H9 (cell line): ENCODE results near the gene ADAMTS13. TPM values are rescaled to one million over a fixed set of nuclear protein-coding genes. Genes with fewer than 3 reads are reported as not detected.

Source experiments
- DNase-seq: peaks from one replicate; pipeline ENCODE4 v3.0.0-alpha.2; 2017
- H2AFZ ChIP-seq: one replicate; pipeline ENCODE4 v1.6.1; 2013; ENCODE audit warnings: mild to moderate bottlenecking, low read length, control low read depth, moderate library complexity
- H2AK5ac ChIP-seq: 2 replicates; pipeline ENCODE4 v1.6.1; 2013; ENCODE audit warnings: low read length, control low read depth, mixed read lengths; ENCODE audit not compliant: insufficient read length
- H2BK120ac ChIP-seq: one replicate; pipeline ENCODE4 v1.6.1; 2013; ENCODE audit warnings: low read depth, mild to moderate bottlenecking, low read length, control low read depth, inconsistent platforms; ENCODE audit not compliant: poor library complexity, severe bottlenecking
- H2BK12ac ChIP-seq: 2 replicates; pipeline ENCODE4 v1.6.1; 2013; ENCODE audit warnings: low read length, control low read depth, mixed read lengths, low read depth; ENCODE audit not compliant: insufficient read length
- H2BK15ac ChIP-seq: 2 replicates; pipeline ENCODE4 v1.6.1; 2013; ENCODE audit warnings: low read depth, low read length, control low read depth
- H2BK20ac ChIP-seq: one replicate; pipeline ENCODE4 v1.6.1; 2013; ENCODE audit warnings: low read depth, mild to moderate bottlenecking, low read length, control low read depth, inconsistent platforms; ENCODE audit not compliant: poor library complexity, severe bottlenecking
- H2BK5ac ChIP-seq: 2 replicates; pipeline ENCODE4 v1.6.1; 2013; ENCODE audit warnings: low read length, control low read depth, mixed read lengths; ENCODE audit not compliant: insufficient read length
- H3K14ac ChIP-seq: 2 replicates; pipeline ENCODE4 v1.6.1; 2013; ENCODE audit warnings: low read length, control low read depth; ENCODE audit not compliant: insufficient read depth
- H3K18ac ChIP-seq: 2 replicates; pipeline ENCODE4 v1.6.1; 2013; ENCODE audit warnings: low read depth, mild to moderate bottlenecking, mixed read lengths, low read length, control low read depth; ENCODE audit not compliant: insufficient read length
- H3K23ac ChIP-seq: 2 replicates; pipeline ENCODE4 v1.6.1; 2013; ENCODE audit warnings: low read length, control low read depth, mixed read lengths, low read depth; ENCODE audit not compliant: insufficient read length
- H3K23me2 ChIP-seq: 2 replicates; pipeline ENCODE4 v1.6.1; 2013; ENCODE audit warnings: low read depth, mild to moderate bottlenecking, mixed read lengths, low read length, control low read depth; ENCODE audit not compliant: insufficient read length, poor library complexity, severe bottlenecking
- H3K27ac ChIP-seq: 2 replicates; pipeline ENCODE4 v1.5.1; 2013; ENCODE audit warnings: low read length, control low read depth, mixed read lengths, low read depth; ENCODE audit not compliant: insufficient read length
- H3K27me3 ChIP-seq: 2 replicates; pipeline ENCODE4 v1.6.1; 2013; ENCODE audit warnings: low read length, control low read depth, inconsistent platforms; ENCODE audit not compliant: insufficient read depth
- H3K4ac ChIP-seq: 2 replicates; pipeline ENCODE4 v1.6.1; 2013; ENCODE audit warnings: low read depth, mild to moderate bottlenecking, control low read depth, inconsistent platforms, low read length, moderate library complexity
- H3K4me1 ChIP-seq: 2 replicates; pipeline ENCODE4 v1.6.1; 2013; ENCODE audit warnings: low read length, control low read depth, inconsistent platforms; ENCODE audit not compliant: insufficient read depth
- H3K4me2 ChIP-seq: 2 replicates; pipeline ENCODE4 v1.6.1; 2013; ENCODE audit warnings: low read length, control low read depth, mixed read lengths; ENCODE audit not compliant: insufficient read length, insufficient read depth
- H3K56ac ChIP-seq: 2 replicates; pipeline ENCODE4 v1.6.1; 2013; ENCODE audit warnings: low read depth, mild to moderate bottlenecking, mixed read lengths, low read length, control low read depth; ENCODE audit not compliant: insufficient read length
- H3K79me1 ChIP-seq: 2 replicates; pipeline ENCODE4 v1.6.1; 2013; ENCODE audit warnings: low read depth, mild to moderate bottlenecking, moderate library complexity, low read length, control low read depth, inconsistent platforms; ENCODE audit not compliant: insufficient read depth, poor library complexity, severe bottlenecking
- H3K79me2 ChIP-seq: 2 replicates; pipeline ENCODE4 v1.6.1; 2013; ENCODE audit warnings: low read length, control low read depth, inconsistent platforms; ENCODE audit not compliant: insufficient read depth
- H3K9ac ChIP-seq: 2 replicates; pipeline ENCODE4 v1.6.1; 2013; ENCODE audit warnings: low read length, control low read depth, mixed read lengths; ENCODE audit not compliant: insufficient read length; ENCODE audit errors: extremely low read depth
- H3K9me3 ChIP-seq: one replicate; pipeline ENCODE4 v1.6.1; 2013; ENCODE audit warnings: low read depth, low read length, inconsistent platforms; ENCODE audit not compliant: control insufficient read depth
- H3T11ph ChIP-seq: one replicate; pipeline ENCODE4 v1.6.1; 2013; ENCODE audit warnings: mild to moderate bottlenecking, low read length, control low read depth, inconsistent platforms
- H4K20me1 ChIP-seq: one replicate; pipeline ENCODE4 v1.6.1; 2013; ENCODE audit not compliant: control insufficient read depth, insufficient read length, insufficient read depth
- H4K5ac ChIP-seq: 2 replicates; pipeline ENCODE4 v1.6.1; 2013; ENCODE audit warnings: low read depth, mild to moderate bottlenecking, mixed read lengths, low read length, control low read depth; ENCODE audit not compliant: insufficient read length
- H4K8ac ChIP-seq: replicated peaks from 2 replicates; pipeline ENCODE4 v1.6.1; 2013; ENCODE audit warnings: low read length, control low read depth, mixed read lengths, low read depth; ENCODE audit not compliant: insufficient read length
- H4K91ac ChIP-seq: 2 replicates; pipeline ENCODE4 v1.6.1; 2013; ENCODE audit warnings: low read depth, mild to moderate bottlenecking, moderate library complexity, mixed read lengths, low read length, control low read depth; ENCODE audit not compliant: insufficient read length
- H3K27ac Mint-ChIP-seq, 3 experiments: 2 replicates in 2 of 3; 3 replicates in 1 of 3; pipeline ENCODE4 v1.8.0; 2020 to 2021; ENCODE audit warnings: mixed read lengths in 3 of 3, mild to moderate bottlenecking in 1 of 3, moderate library complexity in 1 of 3
- H3K27me3 Mint-ChIP-seq: 2 replicates; pipeline ENCODE4 v1.8.0; 2021; ENCODE audit warnings: low read depth, mild to moderate bottlenecking, moderate library complexity, mixed read lengths
- H3K36me3 Mint-ChIP-seq, 3 experiments: 2 replicates in 2 of 3; 3 replicates in 1 of 3; pipeline ENCODE4 v1.8.0; 2020 to 2021; ENCODE audit warnings: low read depth in 3 of 3, mixed read lengths in 3 of 3; ENCODE audit not compliant: insufficient read depth in 1 of 3
- H3K4me1 Mint-ChIP-seq, 2 experiments: 2 replicates each; pipeline ENCODE4 v1.8.0; 2020; ENCODE audit warnings: mixed read lengths in 2 of 2
- H3K4me3 Mint-ChIP-seq, 2 experiments: 2 replicates in 1 of 2; 3 replicates in 1 of 2; pipeline ENCODE4 v1.8.0; 2020 to 2021; ENCODE audit warnings: mild to moderate bottlenecking in 2 of 2, mixed read lengths in 2 of 2, moderate library complexity in 1 of 2
- H3K9me3 Mint-ChIP-seq, 2 experiments: 2 replicates in 1 of 2; 3 replicates in 1 of 2; pipeline ENCODE4 v1.8.0; 2020; ENCODE audit warnings: mild to moderate bottlenecking in 2 of 2, mixed read lengths in 2 of 2, moderate library complexity in 1 of 2
- WGBS: extraction: QIAGEN DNeasy Blood & Tissue Kit; methylation state at CpG from one replicate; pipeline ENCODE4 v1.1.7; 2013; ENCODE audit warnings: missing lambda C conversion rate, low lambda C conversion rate, mixed read lengths; ENCODE audit not compliant: insufficient read length; ENCODE audit errors: extremely low coverage; 5-methylcytosine and 5-hydroxymethylcytosine counted together
- total RNA-seq: library from RNA; stranded (reverse); gene quantifications from 2 replicates; pipeline ENCODE4 v1.2.1, GENCODE V29; 2021
- TF ChIP-seq, protein P1 (sequence below): fragments of 200-600 bp; sonication (generic); conservative IDR thresholded peaks from 3 replicates; pipeline ENCODE4 v1.8.0; 2021; ENCODE audit warnings: antibody characterized with exemption, mild to moderate bottlenecking

The ADAMTS13 gene
- total RNA-seq, 1 experiment from 2014 or later = 8.8 TPM

DNA sequence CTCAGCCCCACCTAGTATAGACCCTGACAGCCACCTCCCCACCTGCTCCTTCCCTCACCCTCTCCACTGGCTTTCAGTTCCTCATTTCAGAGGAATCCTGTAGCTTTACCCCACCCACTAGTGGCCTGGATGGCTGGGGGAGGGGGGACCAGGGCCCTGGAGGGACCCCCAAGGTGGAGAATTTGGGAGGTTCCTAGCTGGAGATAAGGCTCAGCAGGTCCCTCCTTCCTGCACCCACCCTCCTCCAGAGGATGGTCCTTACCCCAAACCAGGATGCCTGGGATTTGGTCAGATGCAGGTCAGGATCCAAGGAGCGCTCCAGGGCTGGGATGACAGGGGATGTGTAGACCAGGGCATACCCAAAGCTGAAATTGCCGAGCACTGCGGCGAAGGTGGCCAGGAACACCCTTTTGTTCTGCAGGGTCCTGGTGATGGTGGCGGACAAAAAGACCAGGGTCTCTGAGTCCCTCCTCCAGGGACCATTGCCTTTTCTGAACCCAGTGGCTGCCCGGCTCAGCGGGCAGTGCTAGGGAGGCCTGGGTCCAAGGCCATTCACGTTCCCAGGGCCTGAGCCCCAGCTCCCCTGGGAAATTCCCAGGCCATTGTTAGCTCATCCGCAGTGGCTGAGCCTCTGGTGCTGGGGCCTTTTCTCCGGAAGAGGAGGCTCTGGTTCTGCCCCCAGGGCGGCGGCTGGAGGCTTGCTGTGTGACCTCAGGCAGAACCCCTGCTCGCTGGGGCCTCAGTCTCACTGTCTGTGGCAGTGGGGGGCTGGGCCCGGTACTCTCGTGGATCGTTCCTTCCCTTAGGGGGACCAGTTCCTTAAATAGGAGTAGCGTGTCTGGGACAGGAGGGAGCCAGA lies 56.1 kb downstream of the ADAMTS13 start:
- Histone ChIP-seq H3K4me2 (peak overlapping the region; percentile 69), H2AK5ac (no peak overlapping the region), H2BK20ac (no peak overlapping the region), H2AFZ (no peak overlapping the region), H3K56ac (no peak overlapping the region), H4K5ac (no peak overlapping the region), H2BK15ac (no peak overlapping the region), H3K27ac (no peak overlapping the region), H4K8ac (no peak overlapping the region), H3K27me3 (no peaks in the 10 kb centered on the region), H3K14ac (peak overlapping the region; percentile 74; the same call in 1 of the 2 replicates), H3K9me3 (no peaks in the 10 kb centered on the region), H3K4me1 (0 out of 2 replicates have a peak, but pooled peaks cover 2% of the 10 kb centered on the region), H4K20me1 (no peaks in the 10 kb centered on the region), H3K79me1 (no peaks in the 10 kb centered on the region), H2BK12ac (no peak overlapping the region), H2BK5ac (no peak overlapping the region), H3T11ph (no peak overlapping the region), H3K9ac (peak overlapping the region; percentile 66), H3K79me2 (no peaks in the 10 kb centered on the region; the same call in 1 of the 2 replicates), H3K18ac (no peak overlapping the region), H4K91ac (no peak overlapping the region), H2BK120ac (no peak overlapping the region), H3K23me2 (peaks cover 13% of the 10 kb centered on the region), H3K23ac (no peak overlapping the region), H3K4ac (no peak overlapping the region)
- H3K9me3 Mint-ChIP-seq = no peaks in the 10 kb centered on the region
- TF ChIP-seq, protein P1, sequence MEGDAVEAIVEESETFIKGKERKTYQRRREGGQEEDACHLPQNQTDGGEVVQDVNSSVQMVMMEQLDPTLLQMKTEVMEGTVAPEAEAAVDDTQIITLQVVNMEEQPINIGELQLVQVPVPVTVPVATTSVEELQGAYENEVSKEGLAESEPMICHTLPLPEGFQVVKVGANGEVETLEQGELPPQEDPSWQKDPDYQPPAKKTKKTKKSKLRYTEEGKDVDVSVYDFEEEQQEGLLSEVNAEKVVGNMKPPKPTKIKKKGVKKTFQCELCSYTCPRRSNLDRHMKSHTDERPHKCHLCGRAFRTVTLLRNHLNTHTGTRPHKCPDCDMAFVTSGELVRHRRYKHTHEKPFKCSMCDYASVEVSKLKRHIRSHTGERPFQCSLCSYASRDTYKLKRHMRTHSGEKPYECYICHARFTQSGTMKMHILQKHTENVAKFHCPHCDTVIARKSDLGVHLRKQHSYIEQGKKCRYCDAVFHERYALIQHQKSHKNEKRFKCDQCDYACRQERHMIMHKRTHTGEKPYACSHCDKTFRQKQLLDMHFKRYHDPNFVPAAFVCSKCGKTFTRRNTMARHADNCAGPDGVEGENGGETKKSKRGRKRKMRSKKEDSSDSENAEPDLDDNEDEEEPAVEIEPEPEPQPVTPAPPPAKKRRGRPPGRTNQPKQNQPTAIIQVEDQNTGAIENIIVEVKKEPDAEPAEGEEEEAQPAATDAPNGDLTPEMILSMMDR = no peak
- peaks cover 4 to 11% of the 10 kb centered on the region in 2 experiments for H3K4me1 Mint-ChIP-seq
- WGBS = no CpG with 5 or more reads among the region's 17 CpGs
- peaks cover 8 to 14% (median 9%) of the 10 kb centered on the region in 3 experiments; a peak in 5 of 7 replicates for H3K36me3 Mint-ChIP-seq
- H3K27me3 Mint-ChIP-seq = peaks cover 16% of the 10 kb centered on the region
- H3K4me3 Mint-ChIP-seq = peak overlapping the region; percentile 75 to 86
- no peak for DNase-seq
- peak overlapping the region in 1 of 3 experiments; percentile 44; a peak in 3 of 7 replicates for H3K27ac Mint-ChIP-seq
